GM19324 (cell line): ENCODE results near the gene FNIP2.
"Not testable (repeated sequence)": the region's sequence is repeated elsewhere in the genome, so short reads cannot be mapped to it uniquely, and the experiment has no call there.

ENCODE experiments used
- ATAC-seq: cut with Tn5 transposase; IDR thresholded peaks from one replicate; pipeline ENCODE4 v1.9.1; 2021; ENCODE audit warnings: mild to moderate bottlenecking, moderate library complexity; ENCODE audit not compliant: unreplicated experiment, low FRiP score

The FNIP2 gene

DNA sequence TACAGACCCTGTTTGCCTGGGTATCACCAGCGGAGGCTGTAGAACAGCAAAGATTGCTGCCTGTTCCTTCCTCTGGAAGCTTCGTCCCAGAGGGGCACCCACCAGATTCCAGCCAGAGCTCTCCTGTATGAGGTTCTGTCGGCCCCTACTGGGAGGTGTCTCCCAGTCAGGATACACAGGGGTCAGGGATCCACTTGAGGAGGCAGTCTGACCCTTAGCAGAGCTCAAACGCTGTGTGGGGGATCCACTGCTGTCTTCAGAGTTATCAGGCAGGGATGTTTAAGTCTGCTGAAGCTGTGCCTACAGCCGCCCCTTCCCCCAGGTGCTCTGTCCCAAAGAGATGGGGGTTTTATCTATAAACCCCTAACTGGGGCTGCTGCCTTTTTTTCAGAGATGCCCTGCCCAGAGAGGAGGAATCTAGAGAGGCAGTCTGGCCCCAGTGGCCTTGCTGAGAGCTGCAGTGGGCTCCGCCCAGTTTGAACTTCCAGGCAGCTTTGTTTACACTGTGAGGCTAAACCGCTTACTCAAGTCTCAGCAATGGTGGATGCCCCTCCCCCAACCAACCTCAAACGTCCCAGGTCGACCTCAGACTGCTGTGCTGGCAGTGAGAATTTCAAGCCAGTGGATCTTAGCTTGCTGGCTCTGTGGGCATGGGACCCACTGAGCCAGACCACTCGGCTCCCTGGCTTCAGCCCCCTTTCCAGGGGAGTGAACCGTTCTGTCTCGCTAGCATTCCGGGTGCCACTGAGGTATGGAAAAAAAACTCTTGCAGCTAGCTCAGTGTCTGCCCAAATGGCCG is 133.7 kb downstream of the FNIP2 start:
- not testable (repeated sequence) for ATAC-seq

DNA sequence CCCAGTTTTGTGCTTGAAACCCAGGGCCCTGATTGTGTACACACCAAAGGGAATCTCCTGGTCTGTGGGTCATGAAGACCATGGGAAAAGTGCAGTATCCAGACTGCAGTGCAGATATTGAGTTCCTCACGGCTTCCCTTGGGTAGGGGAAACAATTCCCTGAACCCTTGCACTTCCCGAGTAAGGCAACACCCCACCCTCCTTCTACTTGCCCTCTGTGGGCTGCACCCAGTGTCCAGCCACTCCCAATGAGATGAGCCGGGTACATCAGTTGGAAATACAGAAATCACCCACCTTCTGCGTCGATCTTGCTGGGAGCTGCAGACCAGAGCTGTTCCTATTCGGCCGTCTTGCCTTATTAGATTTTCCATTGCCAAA is 134.2 kb downstream of the FNIP2 start:
- ATAC-seq = no peak

DNA sequence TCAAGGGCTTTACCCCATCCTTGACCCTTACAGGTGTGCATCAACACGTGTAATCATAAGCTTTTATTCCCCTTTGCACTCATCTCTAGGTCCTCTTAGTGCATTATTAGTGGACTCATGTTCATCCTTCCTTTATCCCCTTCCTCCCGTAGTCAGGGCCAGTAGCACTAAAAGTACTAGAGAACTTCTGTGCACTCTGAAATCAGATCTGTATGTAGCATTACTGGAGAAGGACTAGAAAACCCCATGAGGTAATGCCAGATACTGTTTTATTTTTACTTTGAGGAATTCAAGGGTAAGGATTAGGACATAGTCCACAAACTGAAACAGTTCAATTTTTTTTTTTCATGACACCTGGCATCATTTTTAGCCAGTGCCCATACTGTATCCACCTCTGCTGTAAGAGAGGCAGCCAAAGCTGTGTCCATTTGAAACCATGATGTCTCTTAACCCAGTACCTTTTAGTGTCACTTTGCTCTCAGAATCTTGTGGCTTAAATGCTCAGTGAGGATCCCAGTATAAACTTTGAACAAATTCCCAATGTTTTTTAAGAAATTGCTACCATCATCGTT is 134.7 kb downstream of the FNIP2 start:
- ATAC-seq = no peak

DNA sequence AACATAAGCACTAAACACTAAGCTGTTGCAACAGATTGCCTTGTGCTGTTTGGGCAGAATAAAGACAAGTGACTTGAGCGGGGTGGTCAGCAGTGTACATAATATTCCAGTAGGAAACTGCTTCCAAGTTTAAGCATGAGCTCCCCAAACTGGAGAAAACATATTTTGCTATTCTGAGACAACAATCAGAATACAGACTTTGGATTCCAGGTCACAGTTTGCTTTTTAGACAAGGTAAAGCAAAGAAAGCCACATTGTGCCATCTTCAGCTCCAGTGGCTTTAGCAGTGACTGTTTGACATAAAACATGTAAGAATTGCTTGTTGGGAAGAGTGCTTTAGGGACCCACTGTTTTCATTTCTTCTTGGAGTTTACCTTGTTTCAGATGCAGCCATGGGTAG is 136.0 kb downstream of the FNIP2 start:
- no peak for ATAC-seq

DNA sequence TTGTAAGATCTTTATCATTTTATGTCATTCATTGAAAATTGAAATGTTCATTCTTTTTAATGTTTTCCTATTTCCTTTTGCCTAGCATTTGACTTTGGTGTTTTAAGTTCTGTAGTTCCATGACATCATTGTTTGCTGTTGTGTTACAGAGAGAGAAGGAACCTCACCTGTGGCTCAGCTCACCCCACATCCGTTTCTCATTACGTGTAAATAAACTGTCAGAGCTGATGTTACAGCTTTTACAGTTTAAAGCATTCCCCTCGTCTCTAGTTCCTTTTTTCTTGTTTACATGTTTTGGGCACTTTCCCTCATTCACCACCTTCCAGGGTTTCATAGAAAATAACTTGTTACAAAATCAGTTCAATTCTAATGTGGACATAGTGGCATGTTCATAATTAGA is 137.2 kb downstream of the FNIP2 start:
- ATAC-seq = no peak

DNA sequence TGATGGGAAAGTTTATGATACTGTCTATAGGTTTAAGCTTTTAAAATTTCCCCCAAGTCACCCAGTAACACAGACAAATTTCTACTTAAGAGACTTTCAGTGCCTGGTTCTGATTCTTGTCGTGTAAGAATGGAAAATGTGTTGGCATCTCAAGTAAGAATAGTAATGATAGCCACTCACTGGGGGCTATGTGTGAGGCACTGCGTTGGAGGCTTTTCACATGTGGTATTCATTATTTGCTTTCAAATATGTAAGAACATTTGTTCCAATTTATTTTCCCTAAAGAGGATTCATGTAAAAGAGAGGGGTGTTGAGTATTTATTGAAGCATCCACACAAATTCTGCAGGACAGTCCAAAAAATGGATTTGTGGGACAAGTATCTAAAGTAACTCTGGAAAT is 143.6 kb downstream of the FNIP2 start:
- no peak for ATAC-seq

DNA sequence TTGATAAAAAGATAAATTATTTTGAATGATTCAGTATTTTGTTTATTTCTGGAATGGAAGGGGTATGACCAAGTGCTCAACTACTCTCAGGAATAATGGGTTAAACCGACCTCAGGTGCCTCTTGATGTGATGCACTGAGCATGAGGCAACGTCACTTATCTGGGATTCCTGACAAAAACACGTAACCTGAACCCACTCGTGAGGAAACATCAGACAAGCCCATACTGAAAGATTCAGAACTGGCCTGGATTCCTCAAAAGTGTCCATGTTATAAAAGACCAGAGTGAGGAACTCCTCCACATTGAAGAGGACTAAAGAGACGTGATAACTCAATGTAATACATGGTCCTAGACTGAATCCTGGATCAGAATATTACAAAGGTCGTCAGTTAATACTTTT is 144.0 kb downstream of the FNIP2 start:
- ATAC-seq = no peak

DNA sequence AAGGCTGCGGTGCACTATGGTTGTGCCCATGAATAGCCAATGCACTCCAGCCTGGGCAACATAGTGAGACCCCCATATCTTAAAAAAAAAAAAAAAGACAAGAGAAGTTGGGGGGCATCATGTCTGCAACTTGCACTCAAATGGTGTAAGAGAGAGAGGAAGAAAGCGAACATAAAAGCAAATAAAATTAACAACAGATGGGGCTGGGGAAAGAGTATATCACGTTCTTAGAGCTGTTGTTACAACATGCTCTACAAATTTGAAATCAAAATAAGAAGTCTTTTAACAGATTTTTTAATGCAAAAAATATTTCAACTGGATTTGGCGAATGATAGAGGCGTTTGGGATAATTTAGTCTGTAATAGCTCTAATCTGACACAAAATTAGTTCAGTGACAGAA is 144.9 kb downstream of the FNIP2 start:
- no peak for ATAC-seq

DNA sequence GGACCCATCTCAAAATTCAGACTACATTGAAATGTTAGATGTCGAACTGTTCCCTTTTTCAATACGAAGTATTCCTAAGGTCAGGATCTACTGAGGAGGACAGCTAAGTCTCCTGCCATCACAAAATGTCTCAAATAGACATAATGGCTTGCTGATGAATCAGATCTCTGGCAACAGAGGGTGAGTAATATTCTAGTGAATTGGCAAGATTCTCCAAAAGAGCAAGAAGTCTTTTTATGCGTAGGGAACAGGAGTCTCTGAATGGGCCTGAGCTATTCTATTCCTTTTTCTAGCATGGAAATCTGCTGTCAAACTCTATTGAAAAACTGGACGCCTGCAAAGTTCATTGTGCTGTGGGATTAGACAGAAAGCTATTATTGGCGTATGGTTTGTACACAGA is 145.4 kb downstream of the FNIP2 start:
- ATAC-seq = no peak

DNA sequence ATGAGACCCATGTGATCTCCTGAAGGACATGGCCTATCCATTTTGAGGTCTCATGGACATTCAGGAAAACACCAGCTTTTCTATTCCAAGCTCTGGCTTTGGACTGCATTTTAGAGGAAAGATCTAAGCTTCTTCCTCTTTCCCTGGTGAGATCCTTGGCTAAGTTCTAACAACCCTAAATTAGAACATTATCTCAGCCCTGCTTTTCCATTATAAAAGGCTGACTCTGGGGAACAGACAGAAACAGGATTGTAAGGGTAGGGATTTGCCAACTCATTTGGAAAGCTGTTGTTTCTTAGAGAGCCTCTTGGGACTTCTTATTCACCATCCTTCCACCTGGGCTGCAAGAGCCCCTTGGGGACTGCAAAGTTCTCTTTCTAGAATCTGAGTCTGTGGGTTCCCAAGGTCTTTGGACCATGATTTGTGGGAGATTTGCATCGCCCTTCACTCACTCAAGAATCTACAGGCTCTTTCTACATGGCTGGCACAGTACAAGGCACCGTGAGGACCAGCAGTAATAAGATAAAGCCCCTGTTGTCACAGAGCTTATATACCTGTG is 146.9 kb downstream of the FNIP2 start:
- no peak for ATAC-seq

DNA sequence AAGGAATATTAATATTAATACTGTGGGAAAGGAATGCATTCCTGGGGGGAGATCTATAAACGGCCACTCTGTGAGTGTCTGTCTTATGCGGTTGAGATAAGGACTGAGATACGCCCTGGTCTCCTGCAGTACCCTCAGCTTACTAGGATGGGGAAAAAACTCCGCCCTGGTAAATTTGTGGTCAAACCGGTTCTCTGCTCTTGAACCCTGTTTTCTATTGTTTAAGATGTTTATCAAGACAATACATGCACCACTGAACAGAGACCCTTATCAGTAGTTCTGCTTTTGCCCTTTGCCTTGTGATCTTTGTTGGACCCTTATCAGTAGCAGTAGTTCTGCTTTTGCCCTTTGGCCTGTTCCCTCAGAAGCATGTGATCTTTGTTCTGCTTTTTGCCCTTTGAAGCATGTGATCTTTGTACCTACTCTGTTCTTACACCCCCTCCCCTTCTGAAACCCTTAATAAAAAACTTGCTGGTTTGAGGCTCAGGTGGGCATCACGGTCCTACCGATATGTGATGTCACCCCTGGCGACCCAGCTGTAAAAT is 151.7 kb downstream of the FNIP2 start:
- ATAC-seq = not testable (repeated sequence)

DNA sequence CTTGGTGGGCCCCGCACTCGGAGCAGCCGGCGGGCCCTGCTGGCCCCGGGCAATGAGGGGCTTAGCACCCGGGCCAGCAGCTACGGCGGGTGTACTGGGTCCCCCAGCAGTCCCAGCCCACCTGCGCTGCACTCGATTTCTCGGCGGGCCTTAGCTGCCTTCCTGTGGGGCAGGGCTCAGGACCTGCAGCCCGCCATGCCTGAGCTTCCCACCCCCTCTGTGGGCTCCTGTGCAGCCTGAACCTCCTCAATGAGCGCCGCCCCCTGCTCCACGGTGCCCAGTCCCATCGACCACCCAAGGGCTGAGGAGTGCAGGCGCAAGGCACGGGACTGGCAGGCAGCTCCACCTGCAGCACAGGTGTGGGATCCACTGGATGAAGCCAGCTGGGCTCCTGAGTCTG is 158.9 kb downstream of the FNIP2 start:
- ATAC-seq = not testable (repeated sequence)

DNA sequence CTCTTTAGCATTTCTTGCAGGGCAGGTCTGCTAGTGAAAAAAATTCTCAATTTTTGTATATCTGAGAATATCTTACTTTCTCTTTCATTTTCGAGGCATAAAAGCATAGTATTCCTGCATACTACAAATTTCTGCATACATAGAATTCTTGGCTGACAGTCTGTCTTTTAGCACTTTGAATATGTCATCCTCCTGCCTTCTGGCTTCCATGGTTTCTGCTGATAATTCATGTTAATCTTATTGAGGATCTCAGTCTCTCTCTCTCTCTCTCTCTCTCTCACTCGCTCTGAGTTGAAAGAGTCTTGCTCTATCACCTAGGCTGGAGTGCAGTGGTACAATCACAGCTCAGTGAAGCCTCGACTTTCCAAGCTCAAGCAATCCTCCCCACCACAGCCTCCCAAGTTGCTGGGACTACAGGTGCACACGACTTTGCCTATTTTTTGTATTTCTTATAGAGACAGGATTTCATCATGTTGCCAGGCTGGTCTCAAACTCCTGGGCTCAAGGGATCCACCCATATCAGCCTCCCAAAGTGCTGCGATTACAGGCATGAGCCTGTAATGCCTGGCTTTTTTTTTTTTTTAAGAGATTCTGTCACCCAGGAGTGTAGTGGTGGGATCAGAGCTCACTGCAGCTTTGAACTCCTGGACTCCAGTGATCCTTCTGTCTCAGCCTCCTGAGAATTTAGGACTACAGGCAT is 161.3 kb downstream of the FNIP2 start:
- no peak for ATAC-seq

DNA sequence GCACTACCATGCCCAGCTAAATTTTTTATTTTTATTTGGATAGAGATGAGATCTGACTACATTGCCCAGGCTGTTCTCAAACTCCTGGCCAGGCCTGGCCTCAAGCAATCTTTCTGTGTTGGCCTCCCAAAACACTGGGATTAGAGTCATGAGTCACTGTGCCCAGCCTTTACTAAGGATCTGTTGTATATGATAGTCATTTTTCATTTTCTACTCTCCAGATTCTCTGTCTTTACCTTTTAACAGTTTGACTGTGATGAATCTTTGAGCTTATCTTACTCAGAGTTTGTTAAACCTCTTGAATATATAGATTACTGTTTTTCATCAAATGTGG is 161.8 kb downstream of the FNIP2 start:
- no peak for ATAC-seq

DNA sequence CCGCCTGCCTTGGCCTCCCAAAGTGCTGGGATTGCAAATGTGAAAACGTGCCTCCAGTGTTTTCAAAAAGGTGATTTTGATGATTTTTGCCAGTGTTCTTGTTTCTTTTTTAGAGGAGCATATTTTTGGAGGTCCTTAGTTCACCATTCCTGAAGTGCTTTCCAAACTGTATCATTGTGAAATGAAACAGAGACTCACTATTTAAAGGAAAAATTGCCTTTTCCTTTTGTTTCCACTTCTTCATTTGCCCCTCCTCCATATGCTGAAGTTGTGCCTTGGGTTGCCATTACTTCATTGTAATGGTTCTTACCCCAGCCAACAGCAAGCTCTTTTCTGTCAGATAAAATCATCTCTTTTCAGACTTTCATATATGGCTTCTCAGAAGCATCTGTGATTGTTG is 164.4 kb downstream of the FNIP2 start:
- no peak for ATAC-seq

DNA sequence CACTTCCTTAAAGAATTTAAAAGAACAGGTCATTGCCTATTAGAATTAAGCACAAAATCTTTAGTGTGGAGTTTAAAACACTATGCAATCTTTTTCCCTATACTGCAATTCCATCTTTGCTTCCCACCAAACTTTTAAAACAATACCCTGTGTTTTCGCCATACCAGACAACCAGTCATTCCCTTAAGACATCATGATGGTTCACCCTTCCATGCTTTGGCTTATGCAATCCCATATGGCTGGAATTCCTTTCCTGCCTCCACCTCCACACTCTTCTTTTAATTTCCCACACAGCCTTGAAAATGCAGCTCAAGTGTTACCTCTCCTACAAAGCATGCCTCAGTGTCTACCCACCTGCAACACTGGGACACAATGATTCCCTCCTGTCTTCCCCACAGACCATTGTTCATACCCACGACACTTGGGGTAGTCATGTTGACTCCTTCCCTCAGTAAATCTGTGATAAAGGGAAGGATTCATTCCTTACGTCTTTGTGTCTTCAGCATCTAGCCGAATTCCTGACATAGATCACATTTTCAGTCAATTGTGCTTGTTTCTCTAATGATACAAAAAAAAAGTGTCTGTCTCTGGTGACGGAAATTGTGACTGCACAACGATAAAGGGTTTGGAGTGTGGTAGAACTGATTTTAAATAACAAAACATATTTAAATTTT is 166.3 kb downstream of the FNIP2 start:
- no peak for ATAC-seq

DNA sequence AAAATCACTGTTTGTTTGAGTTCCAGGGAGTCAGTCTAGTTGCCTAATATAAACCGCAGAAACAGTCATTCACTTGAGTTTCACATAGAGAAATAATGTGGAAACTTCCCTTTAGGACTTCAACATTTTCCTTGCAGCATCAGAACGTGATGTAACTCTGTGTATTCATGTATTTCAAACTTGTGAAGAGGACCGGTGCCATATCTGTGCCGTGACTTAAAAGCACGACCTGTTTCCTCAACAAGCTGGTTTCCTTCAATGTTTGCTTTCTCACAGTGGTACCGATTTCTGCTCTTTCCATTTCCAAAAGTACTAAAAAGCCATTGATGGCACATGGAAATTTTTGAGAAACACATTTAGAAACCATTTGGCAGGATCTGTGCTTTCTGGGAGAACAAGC is 167.4 kb downstream of the FNIP2 start:
- no peak for ATAC-seq

DNA sequence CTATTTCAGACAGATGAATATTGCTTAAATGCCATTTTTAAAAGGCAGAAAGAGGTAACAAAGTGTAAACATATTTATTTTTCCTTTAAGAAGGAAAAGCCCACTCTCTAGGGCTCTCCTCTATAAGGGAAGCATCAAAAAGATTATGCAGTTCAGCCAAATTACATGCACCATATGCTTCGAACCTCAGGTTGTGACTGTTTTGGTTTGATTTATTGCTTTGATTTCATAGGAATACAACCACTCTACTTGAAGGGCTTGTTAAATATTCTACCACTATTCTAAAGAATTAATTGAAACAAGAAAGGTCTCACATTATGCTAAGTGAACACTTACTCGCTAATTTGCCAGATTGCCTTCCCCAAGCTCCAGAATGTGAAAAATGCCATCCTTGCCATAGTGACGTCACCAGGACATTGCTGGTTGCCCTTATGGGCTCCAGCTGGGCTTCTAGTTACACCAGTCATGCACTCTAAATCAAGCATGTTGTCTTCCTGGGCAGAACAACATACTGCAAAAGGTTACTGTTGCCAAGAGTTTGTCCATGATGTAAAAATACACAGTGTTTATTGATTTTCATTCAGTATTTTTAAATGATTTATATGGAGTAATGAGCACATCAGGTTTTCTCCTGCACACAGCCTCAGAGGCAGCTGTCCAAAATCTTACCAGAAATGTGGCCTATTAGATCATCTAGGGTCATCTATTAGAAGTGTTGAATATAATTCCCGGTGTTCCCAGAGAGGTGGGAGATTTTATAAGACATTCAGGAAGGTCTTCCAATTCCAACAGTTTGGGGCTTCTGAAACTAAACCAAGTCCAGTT is 169.6 kb downstream of the FNIP2 start:
- ATAC-seq = no peak

DNA sequence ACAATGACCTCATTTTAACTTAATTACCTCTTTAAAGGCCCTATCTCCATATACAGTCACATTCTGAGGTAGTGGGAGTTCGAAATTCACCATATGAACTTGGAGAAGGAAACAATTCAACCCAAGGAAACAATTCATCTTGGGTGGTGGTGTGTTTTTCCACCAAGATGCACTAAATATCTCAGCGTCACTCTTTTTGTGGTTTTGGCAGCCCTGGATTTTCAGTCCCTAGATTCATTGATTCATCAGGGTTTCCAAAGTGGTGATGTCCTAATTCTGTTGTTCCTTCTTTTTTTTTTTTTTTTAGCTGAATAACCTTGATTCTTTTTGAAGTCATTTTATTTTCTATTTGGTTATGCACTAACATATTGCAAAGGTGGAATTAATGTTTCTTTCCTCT is 171.4 kb downstream of the FNIP2 start:
- no peak for ATAC-seq

DNA sequence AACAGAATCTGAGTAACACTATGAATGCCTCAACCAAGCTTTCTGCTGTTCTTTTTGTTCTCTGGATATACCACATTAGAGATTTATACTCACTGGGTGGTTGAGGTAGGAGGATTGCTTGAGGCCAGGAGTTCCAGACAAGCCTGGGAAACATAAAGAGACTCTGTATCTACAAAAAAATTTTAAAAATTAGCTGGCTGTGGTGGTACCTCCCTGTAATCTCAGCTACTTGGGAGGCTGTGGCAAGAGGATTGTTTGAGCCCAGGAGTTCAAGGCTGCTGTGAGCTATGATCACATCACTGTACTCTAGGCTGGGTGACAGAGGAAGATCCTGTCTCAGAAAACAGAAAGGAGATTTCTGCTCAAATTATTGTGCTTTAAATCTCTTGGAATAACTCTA is 172.5 kb downstream of the FNIP2 start:
- ATAC-seq = no peak
